Sigmoid colon (tissue), 7 donors: ENCODE data around the gene LGR6. TPM values are rescaled to one million over a fixed set of nuclear protein-coding genes. Genes with fewer than 3 reads are reported as not detected.

Source experiments
- DNase-seq: peaks from one replicate; pipeline ENCODE4 v3.0.0-alpha.2; 2019
- H3K27ac ChIP-seq, 4 donors: fragments of 200-600 bp; sonication (generic); one replicate each; pipeline ENCODE4 v1.5.1; 2016 to 2019; ENCODE audit warnings: mild to moderate bottlenecking in 1 of 4
- H3K27me3 ChIP-seq, 3 donors: fragments of 200-600 bp; sonication (generic); one replicate each; pipeline ENCODE4 v1.5.1; 2019; ENCODE audit warnings: mild to moderate bottlenecking in 1 of 3
- H3K36me3 ChIP-seq, 4 donors: fragments of 200-600 bp; sonication (generic); one replicate each; pipeline ENCODE4 v1.5.1; 2016 to 2019
- H3K4me1 ChIP-seq, 4 donors: fragments of 200-600 bp; sonication (generic); one replicate each; pipeline ENCODE4 v1.5.1; 2017 to 2019
- H3K4me3 ChIP-seq, 4 donors: fragments of 200-600 bp; sonication (generic); one replicate each; pipeline ENCODE4 v1.5.1; 2017 to 2019; ENCODE audit warnings: mild to moderate bottlenecking in 2 of 4, moderate library complexity in 1 of 4
- H3K9me3 ChIP-seq, 4 donors: fragments of 200-600 bp in 3 of 4; sonication (generic) in 3 of 4; one replicate each; pipeline versions ENCODE4 v1.5.1 to v1.6.1; 2013 to 2019
- EP300 ChIP-seq, 4 donors: sonication (generic); formaldehyde crosslinking; IDR thresholded peaks; one replicate each; pipeline ENCODE4 v1.6.1; 2017; ENCODE audit warnings: antibody characterized with exemption in 4 of 4
- POLR2A ChIP-seq, 2 donors: fragments of 450-650 bp; IDR thresholded peaks; one replicate each; pipeline ENCODE4 v1.6.1; 2016; ENCODE audit warnings: antibody characterized with exemption in 2 of 2, mild to moderate bottlenecking in 2 of 2, moderate library complexity in 2 of 2
- POLR2AphosphoS5 ChIP-seq, 4 donors: sonication (generic); formaldehyde crosslinking; IDR thresholded peaks; one replicate each; pipeline ENCODE4 v1.6.1; 2017; ENCODE audit warnings: antibody characterized with exemption in 4 of 4
- WGBS, 2 donors: extraction: QIAGEN DNeasy Blood & Tissue Kit; methylation state at CpG; one replicate each; pipeline ENCODE4 v1.1.7; 2013; 5-methylcytosine and 5-hydroxymethylcytosine counted together
- intact Hi-C: fragments of 100-400 bp; cut with DNase I; formaldehyde crosslinking; loops from one replicate; pipeline ENCODE4 v1.15.1; 2023
- polyA plus RNA-seq, 3 donors: library from polyadenylated mRNA; stranded (reverse); fragments of 200-250 nt; gene quantifications; one replicate each; pipeline ENCODE4 v1.2.3, GENCODE V29; 2013
- total RNA-seq, 4 donors: library from RNA; depleted of rRNA; stranded (reverse); fragments of >200 nt; gene quantifications; one replicate each; pipeline ENCODE4 v1.1.0, GENCODE V29; 2016
- TF ChIP-seq, protein P1 (sequence below), 4 experiments: fragments of 450-650 bp in 3 of 4; fragments of 200-600 bp in 1 of 4; IDR thresholded peaks; one replicate each; pipeline ENCODE4 v1.5.1; 2016 to 2019; ENCODE audit warnings: antibody characterized with exemption in 4 of 4, mild to moderate bottlenecking in 3 of 4, moderate library complexity in 2 of 4
- donor health status: healthy with polysubstance abuse.
- donor health status: Bipolar disorder and iron deficiency.
- donor health status: healthy.

Gene LGR6
- total and polyA plus RNA-seq, 7 donors: 0.14 to 1.0 (median 0.28) TPM; not detected in 4

DNA sequence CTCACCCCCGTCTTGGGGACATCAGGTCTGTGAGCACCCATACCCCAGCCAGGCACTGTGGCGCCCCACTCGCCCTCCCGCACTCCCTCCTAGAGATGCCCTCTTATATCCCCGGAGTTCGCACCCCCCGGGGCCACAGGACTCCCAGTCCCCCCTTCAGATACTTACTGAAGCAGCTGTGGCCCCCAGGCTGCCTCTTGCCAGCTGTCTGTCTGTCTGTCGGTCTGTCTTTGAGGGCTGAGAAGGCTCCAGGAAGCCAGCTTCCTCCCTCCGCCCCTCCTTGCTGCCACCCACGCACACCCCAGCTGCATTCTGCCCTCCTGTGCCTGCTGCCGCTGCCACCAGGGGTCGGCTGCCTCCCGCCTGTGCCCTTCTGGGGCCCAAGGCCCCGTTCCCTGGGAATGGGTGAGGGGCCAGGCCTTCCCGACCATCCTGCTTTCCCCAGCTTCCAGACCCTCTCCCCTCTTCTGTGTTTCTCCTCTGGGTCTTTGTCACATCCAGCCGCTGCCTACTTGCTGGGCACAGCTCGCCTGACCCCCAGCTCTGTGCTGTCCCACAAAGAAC, 33.1 kb upstream of the LGR6 start, which contains the start of gene PTPN7:
Gene PTPN7 (minus strand): TSS at position 226 of the 564 bp plus-strand sequence. CDS start 1,200 bp downstream, outside the sequence.
- no peak for DNase-seq
- no peaks in the 10 kb centered on the region for H3K4me1 ChIP-seq
- no peak for TF ChIP-seq POLR2AphosphoS5 (IDR thresholded peaks at IDR 0.05)
- TF ChIP-seq, protein P1, sequence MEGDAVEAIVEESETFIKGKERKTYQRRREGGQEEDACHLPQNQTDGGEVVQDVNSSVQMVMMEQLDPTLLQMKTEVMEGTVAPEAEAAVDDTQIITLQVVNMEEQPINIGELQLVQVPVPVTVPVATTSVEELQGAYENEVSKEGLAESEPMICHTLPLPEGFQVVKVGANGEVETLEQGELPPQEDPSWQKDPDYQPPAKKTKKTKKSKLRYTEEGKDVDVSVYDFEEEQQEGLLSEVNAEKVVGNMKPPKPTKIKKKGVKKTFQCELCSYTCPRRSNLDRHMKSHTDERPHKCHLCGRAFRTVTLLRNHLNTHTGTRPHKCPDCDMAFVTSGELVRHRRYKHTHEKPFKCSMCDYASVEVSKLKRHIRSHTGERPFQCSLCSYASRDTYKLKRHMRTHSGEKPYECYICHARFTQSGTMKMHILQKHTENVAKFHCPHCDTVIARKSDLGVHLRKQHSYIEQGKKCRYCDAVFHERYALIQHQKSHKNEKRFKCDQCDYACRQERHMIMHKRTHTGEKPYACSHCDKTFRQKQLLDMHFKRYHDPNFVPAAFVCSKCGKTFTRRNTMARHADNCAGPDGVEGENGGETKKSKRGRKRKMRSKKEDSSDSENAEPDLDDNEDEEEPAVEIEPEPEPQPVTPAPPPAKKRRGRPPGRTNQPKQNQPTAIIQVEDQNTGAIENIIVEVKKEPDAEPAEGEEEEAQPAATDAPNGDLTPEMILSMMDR (IDR thresholded peaks at IDR 0.05): no peak
- no peak for TF ChIP-seq EP300 (IDR thresholded peaks at IDR 0.05)
- TF ChIP-seq POLR2A (IDR thresholded peaks at IDR 0.05): no peak
- no peaks in the 10 kb centered on the region for H3K27me3 ChIP-seq
- no peaks in the 10 kb centered on the region for H3K9me3 ChIP-seq
- intact Hi-C loops: no loop called here
- no peaks in the 10 kb centered on the region for H3K36me3 ChIP-seq
- WGBS, 2 donors: 42 to 73% methylated on average over 17 of the region's 17 CpGs
- H3K27ac ChIP-seq: peak within 1 kb of the TSS in 1 of 4 donors; percentile 3
- H3K4me3 ChIP-seq: peak within 1 kb of the TSS in 2 of 4 donors; percentile 8 to 25

DNA sequence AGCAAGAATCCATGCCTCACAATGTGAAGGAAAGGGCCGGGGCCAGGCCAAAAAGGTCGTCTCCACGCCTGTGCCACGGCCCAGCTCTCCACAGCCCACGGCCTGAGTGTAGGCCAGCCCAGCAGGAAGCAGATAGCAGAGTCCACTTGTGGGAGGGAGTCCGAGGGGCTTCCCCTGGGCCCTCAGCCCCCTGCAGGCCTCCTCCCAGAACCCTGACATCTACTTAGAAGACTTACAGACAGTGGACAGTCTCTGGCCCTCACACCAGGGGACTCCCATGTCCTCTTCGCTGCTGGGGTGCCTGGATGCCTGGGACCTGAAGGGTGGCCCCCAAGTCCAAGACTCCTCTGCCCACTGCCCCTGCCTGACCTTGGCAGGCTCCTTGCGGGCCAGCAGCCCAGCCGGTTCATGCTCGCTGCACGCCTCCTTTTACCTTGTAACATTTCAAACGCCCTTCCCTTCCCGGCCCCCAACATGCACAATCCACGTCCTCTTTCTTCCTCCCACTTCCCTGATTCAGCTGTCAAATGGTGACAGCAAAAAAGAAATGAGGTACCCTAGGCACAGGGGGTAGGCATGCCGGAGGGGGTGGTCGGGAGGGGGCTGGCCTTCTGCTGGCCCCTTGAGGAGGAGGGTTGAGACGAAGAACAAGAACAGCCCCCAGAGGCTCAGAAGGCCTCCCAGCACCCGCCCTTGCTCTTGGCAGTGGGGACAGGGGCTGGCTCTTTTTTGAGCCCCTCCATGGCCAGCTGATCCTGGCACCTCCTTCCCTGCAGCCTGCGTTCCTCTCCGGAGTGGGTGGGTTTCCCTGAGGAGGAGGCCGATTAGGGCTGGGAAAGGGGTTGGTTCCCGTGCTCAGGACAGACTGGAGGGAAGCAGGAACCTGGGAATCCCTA, 32.2 kb upstream of the LGR6 start:
- Histone ChIP-seq H3K9me3 (no peaks in the 10 kb centered on the region), H3K27ac (no peak overlapping the region), H3K4me3 (no peak overlapping the region), H3K4me1 (no peaks in the 10 kb centered on the region), H3K27me3 (no peaks in the 10 kb centered on the region), H3K36me3 (no peaks in the 10 kb centered on the region)
- TF ChIP-seq POLR2AphosphoS5 (IDR thresholded peaks at IDR 0.05) (no peak), EP300 (IDR thresholded peaks at IDR 0.05) (no peak), POLR2A (IDR thresholded peaks at IDR 0.05) (no peak)
- TF ChIP-seq, protein P1 (IDR thresholded peaks at IDR 0.05): no peak
- DNase-seq: no peak
- 52 to 80% methylated on average over 22 of the region's 22 CpGs for WGBS, 2 donors
- intact Hi-C loops: no loop called here

DNA sequence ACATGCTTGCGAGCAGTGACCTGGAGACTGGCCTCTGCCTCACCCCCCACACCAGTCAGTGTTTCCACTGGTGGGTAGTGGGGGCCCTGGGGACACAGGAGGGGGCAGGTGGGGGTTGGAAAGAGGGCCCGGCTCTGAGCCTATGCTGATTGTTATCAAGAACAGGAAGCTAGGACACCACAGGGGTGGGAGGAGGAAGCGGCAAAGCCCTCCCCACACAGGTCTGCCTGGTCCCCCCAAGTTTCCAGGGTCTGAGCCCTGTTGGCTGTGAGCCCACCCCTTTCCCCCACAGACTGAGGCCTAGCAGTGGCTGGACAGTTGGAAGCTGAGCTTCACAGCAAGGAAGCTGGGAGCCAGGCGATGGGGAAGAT, 31.6 kb upstream of the LGR6 start:
- no peaks in the 10 kb centered on the region for H3K4me1 ChIP-seq
- no peaks in the 10 kb centered on the region for H3K36me3 ChIP-seq
- no peak overlapping the region for H3K4me3 ChIP-seq
- H3K27me3 ChIP-seq: no peaks in the 10 kb centered on the region
- no peak overlapping the region for H3K27ac ChIP-seq
- DNase-seq: no peak
- H3K9me3 ChIP-seq: no peaks in the 10 kb centered on the region
- intact Hi-C loops: no loop called here
- no peak for TF ChIP-seq EP300 (IDR thresholded peaks at IDR 0.05)
- no peak for TF ChIP-seq POLR2AphosphoS5 (IDR thresholded peaks at IDR 0.05)
- TF ChIP-seq, protein P1 (IDR thresholded peaks at IDR 0.05): no peak
- no peak for TF ChIP-seq POLR2A (IDR thresholded peaks at IDR 0.05)
- WGBS, 2 donors: 54 to 73% methylated on average over 4 of the region's 4 CpGs

DNA sequence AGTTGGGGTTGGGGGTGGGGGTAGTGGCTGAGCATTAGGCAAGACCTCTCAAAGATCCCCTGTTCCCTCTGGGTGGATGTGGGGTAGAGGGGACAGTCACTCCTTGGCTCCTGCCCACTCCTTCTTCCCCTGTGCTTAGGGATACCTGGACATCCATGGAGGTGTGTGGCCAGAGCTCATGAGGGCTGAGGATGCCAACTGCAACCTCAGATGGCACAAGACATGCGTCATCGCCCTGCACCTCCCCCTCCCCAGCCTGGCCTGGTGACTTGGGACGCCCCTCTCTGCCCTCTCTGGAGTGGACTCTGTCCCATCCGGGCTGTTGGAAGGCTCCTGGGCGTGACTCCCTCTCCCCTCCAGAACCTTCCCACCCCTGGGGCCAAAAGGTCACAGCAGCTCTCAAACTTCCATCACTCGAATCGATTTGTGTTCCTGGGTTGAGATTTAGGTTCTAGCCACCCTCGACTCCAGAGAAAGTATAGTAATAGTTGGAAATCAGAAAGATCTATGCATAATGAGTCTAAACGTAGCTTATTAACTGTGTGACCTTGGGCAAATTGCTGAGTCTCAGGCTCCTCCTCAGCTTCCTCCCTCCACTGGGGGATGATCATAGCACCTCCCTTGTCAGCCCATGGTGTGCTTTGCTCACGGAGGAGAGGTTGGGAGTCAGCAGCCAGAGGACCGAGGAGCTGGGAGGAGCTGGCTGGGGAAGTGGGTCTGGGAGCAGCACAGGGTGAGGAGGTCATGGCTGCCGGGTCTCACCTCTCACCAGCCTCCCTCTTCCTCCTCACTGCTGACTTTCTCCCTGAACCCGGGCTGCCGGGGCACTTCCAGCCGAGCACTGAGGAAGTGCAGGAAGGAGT, 30.9 kb upstream of the LGR6 start:
- H3K36me3 ChIP-seq: no peaks in the 10 kb centered on the region
- WGBS, 2 donors: 34 to 36% methylated on average over 15 of the region's 15 CpGs
- H3K4me1 ChIP-seq: no peaks in the 10 kb centered on the region
- no peak for TF ChIP-seq POLR2AphosphoS5 (IDR thresholded peaks at IDR 0.05)
- no peak for TF ChIP-seq EP300 (IDR thresholded peaks at IDR 0.05)
- TF ChIP-seq, protein P1 (IDR thresholded peaks at IDR 0.05): no peak
- no peak for TF ChIP-seq POLR2A (IDR thresholded peaks at IDR 0.05)
- no peaks in the 10 kb centered on the region for H3K27me3 ChIP-seq
- no peak overlapping the region for H3K4me3 ChIP-seq
- no peaks in the 10 kb centered on the region for H3K9me3 ChIP-seq
- no peak overlapping the region for H3K27ac ChIP-seq
- intact Hi-C loops: no loop called here
- no peak for DNase-seq
